ENCODE data around the gene GOLGA6L9.
A peak's percentile ranks its signal among the peaks of the same experiment; 100 is the strongest.
"Not testable (repeated sequence)": the region's sequence is repeated elsewhere in the genome, so short reads cannot be mapped to it uniquely, and the experiment has no call there.

GOLGA6L9 gene

GRCh38 chr15:82429693-82430092 is at the start of gene GOLGA6L9:
TSS of gene GOLGA6L9 (plus strand) at chr15:82429816. CDS start at chr15:82430080, 264 bp downstream.
- not testable (repeated sequence) for DNase-seq (ENCODE audit: low read depth in 2 of 3, low spot score in 2 of 3)

GRCh38 chr15:82381330-82381955 is 48.2 kb upstream of the GOLGA6L9 start:
- DNase-seq (ENCODE audit: low read depth in 2 of 3, low spot score in 2 of 3) = not testable (repeated sequence)

- not testable (repeated sequence) for DNase-seq (ENCODE audit: low read depth in 2 of 3, low spot score in 2 of 3)
Measured at GRCh38 chr15:82387209-82387608, 42.4 kb upstream of the GOLGA6L9 start.

- not testable (repeated sequence) for DNase-seq (ENCODE audit: low read depth in 2 of 3, low spot score in 2 of 3)
Measured at GRCh38 chr15:82390152-82390551, 39.5 kb upstream of the GOLGA6L9 start.

- DNase-seq (ENCODE audit: low read depth in 2 of 3, low spot score in 2 of 3) = not testable (repeated sequence)
Measured at GRCh38 chr15:82392077-82392476, 37.5 kb upstream of the GOLGA6L9 start.

- no peak for DNase-seq (ENCODE audit: low read depth in 2 of 3, low spot score in 2 of 3)
Measured at GRCh38 chr15:82393671-82394070, 35.9 kb upstream of the GOLGA6L9 start.

GRCh38 chr15:82395788-82396187 is 33.8 kb upstream of the GOLGA6L9 start:
- DNase-seq (ENCODE audit: low read depth in 2 of 3, low spot score in 2 of 3) = not testable (repeated sequence)

GRCh38 chr15:82397817-82398216 is 31.8 kb upstream of the GOLGA6L9 start:
- no peak for DNase-seq (ENCODE audit: low read depth in 2 of 3, low spot score in 2 of 3)

- no peak for DNase-seq (ENCODE audit: low read depth in 2 of 3, low spot score in 2 of 3)
Measured at GRCh38 chr15:82398785-82399184, 30.8 kb upstream of the GOLGA6L9 start.

GRCh38 chr15:82399366-82400103 is 30.1 kb upstream of the GOLGA6L9 start:
- DNase-seq (ENCODE audit: low read depth in 2 of 3, low spot score in 2 of 3) = not testable (repeated sequence)

GRCh38 chr15:82401918-82402317 is 27.7 kb upstream of the GOLGA6L9 start:
- not testable (repeated sequence) for DNase-seq (ENCODE audit: low read depth in 2 of 3, low spot score in 2 of 3)

GRCh38 chr15:82402341-82402740 is 27.3 kb upstream of the GOLGA6L9 start:
- DNase-seq (ENCODE audit: low read depth in 2 of 3, low spot score in 2 of 3) = not testable (repeated sequence)

- DNase-seq (ENCODE audit: low read depth in 2 of 3, low spot score in 2 of 3) = not testable (repeated sequence)
Measured at GRCh38 chr15:82406211-82406610, 23.4 kb upstream of the GOLGA6L9 start.

- DNase-seq (ENCODE audit: low read depth in 2 of 3, low spot score in 2 of 3) = not testable (repeated sequence)
Measured at GRCh38 chr15:82410306-82410705, 19.3 kb upstream of the GOLGA6L9 start.

- DNase-seq (ENCODE audit: low read depth in 2 of 3, low spot score in 2 of 3) = not testable (repeated sequence)
Measured at GRCh38 chr15:82411595-82411994, 18.0 kb upstream of the GOLGA6L9 start.

- DNase-seq (ENCODE audit: low read depth in 2 of 3, low spot score in 2 of 3) = not testable (repeated sequence)
Measured at GRCh38 chr15:82414525-82415191, 15.0 kb upstream of the GOLGA6L9 start.

GRCh38 chr15:82420516-82420915 is 9.1 kb upstream of the GOLGA6L9 start:
- not testable (repeated sequence) for DNase-seq (ENCODE audit: low read depth in 2 of 3, low spot score in 2 of 3)

GRCh38 chr15:82420966-82421365 is 8.7 kb upstream of the GOLGA6L9 start:
- not testable (repeated sequence) for DNase-seq (ENCODE audit: low read depth in 2 of 3, low spot score in 2 of 3)

GRCh38 chr15:82427117-82427516 is 2.5 kb upstream of the GOLGA6L9 start:
- not testable (repeated sequence) for DNase-seq (ENCODE audit: low read depth in 2 of 3, low spot score in 2 of 3)

- DNase-seq (ENCODE audit: low read depth in 2 of 3, low spot score in 2 of 3) = peak; percentile 0 to 12 (median 4)
Measured at GRCh38 chr15:82445420-82445819, 15.8 kb downstream of the GOLGA6L9 start.

- not testable (repeated sequence) for DNase-seq (ENCODE audit: low read depth in 2 of 3, low spot score in 2 of 3)
Measured at GRCh38 chr15:82457336-82457735, 27.7 kb downstream of the GOLGA6L9 start.

- not testable (repeated sequence) for DNase-seq (ENCODE audit: low read depth in 2 of 3, low spot score in 2 of 3)
Measured at GRCh38 chr15:82465629-82466028, 36.0 kb downstream of the GOLGA6L9 start.
